OCI-LY7 (cell line): ENCODE data around the gene IL1RAPL2.

Source experiments
- EZH2phosphoT487 ChIP-seq: fragments of 200-600 bp; sonication (generic); IDR thresholded peaks from 2 replicates; pipeline ENCODE4 v1.6.1; 2018; ENCODE audit warnings: low read depth, borderline replicate concordance, mild to moderate bottlenecking, mixed run types, antibody characterized with exemption, low read length, moderate library complexity, mixed read lengths
- TF ChIP-seq, protein P1 (sequence below): fragments of 200-600 bp; sonication (generic); conservative IDR thresholded peaks from 2 replicates; pipeline ENCODE4 v1.5.1; 2014; ENCODE audit warnings: mild to moderate bottlenecking, antibody characterized with exemption, low read length, moderate library complexity, mixed read lengths

DNA sequence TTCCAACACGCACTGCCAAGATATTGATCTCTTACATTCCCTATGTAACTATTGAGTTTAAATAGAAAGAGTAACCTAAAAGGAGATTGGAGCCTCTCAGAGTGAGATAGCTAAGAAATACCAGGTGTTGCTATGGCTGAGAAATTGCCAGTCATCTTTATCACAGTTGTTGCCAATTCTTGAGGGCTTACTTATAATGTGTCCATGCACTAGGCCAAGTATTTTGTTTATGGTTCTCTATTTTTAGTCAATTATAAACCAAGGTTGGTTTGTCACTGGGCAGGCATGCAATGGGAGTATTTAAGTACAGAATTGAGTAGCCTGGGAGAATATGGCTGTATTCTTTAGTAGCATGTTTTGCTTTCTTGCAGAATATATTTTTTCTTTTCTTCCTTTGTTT lies 452.9 kb downstream of the IL1RAPL2 start:
- TF ChIP-seq, protein P1, sequence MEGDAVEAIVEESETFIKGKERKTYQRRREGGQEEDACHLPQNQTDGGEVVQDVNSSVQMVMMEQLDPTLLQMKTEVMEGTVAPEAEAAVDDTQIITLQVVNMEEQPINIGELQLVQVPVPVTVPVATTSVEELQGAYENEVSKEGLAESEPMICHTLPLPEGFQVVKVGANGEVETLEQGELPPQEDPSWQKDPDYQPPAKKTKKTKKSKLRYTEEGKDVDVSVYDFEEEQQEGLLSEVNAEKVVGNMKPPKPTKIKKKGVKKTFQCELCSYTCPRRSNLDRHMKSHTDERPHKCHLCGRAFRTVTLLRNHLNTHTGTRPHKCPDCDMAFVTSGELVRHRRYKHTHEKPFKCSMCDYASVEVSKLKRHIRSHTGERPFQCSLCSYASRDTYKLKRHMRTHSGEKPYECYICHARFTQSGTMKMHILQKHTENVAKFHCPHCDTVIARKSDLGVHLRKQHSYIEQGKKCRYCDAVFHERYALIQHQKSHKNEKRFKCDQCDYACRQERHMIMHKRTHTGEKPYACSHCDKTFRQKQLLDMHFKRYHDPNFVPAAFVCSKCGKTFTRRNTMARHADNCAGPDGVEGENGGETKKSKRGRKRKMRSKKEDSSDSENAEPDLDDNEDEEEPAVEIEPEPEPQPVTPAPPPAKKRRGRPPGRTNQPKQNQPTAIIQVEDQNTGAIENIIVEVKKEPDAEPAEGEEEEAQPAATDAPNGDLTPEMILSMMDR: no peak
- no peak for TF ChIP-seq EZH2phosphoT487
